Germinal center (tissue), 1 donor: ENCODE measurements around the gene KHNYN.
"Not testable (repeated sequence)": the region's sequence is repeated elsewhere in the genome, so short reads cannot be mapped to it uniquely, and the experiment has no call there.

Experiments
- DNase-seq: peaks from one replicate; pipeline ENCODE4 v3.0.0; 2012; ENCODE audit warnings: mixed read lengths, low spot score

The KHNYN gene

DNA sequence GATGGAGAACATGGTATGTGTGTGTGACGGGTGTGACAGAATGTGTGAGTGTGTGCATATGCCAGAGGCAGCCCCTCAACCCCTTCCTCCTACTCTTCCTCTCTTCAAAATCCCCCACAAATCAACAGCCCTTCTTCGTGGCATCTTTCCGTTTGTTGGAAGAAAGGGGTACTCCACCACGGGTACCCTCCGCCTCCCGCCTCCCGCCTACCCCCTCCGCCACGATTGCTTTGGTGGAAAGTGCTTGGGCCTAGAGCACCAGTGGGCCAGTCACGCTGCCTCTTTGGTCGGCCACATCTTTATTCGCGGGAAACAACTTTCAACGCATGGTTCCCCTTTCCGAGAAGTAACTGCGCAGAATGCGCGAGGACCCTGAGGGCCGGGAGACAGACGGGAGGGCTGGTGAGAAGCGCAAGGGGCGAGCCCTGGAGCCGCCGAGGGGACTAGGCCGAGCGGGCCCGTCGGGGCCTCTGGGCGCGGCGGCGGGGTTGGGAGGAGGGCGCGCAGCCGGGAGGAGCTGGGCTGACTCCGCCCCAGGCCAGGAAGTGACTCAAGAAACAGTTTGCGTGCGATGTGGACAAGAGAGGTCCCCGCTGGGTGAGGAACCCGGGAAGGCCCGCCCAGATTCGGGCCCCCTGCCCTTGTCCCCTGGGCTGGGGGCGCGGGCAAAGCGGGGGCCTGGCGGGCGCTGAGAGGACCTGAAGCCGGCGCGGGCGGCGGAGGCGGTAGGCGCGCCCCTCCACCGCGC lies at the start of gene KHNYN, which contains the start of gene CBLN3:
TSS of gene KHNYN (plus strand) at position 560 of the 748 bp plus-strand sequence. CDS start 777 bp downstream, outside the sequence.
TSS of gene CBLN3 (minus strand) at position 274 of the 748 bp plus-strand sequence. CDS start 614 bp downstream, outside the sequence.
- DNase-seq, result peak; percentile 93

DNA sequence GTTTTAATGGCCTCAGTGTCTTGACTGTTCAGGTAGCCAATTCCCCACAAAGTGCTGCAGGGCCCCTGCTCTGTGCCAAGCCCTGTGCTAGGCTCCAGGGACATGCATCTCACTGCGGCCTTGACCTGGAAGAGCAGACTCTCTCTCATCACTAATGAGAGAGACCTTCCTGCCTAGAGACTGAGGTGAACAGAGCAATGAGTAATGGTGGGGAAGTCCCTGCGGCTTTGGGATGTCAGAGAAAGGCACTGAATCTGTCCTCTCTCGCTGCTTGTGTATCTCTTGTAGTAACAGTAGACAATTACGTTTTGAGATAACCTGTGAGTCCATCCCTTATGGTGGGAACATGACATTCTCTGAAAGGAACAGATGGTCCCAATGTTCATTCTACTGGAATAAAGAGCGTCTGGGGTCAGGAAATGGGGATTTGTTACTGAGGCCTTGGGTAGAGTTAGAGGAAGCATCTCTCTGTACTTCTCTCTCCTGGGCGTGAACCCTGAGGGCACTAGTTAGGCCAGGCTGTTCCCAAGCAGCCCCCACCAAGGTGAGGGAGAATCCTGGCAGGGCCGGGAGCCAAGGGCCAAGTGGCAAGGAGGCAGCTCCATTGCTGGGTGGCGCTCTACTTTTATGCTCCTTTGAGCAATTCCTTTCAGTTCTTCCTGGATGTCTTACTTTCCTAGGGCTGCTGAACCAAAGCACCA lies 48.2 kb upstream of the KHNYN start:
- no peak for DNase-seq

- DNase-seq, result no peak
These were observed 47.7 kb upstream of the KHNYN start for GRCh38 chr14:24382064-24382371.

GRCh38 chr14:24384169-24384568 lies 45.6 kb upstream of the KHNYN start:
- no peak for DNase-seq

GRCh38 chr14:24385524-24385923 lies 44.2 kb upstream of the KHNYN start:
- DNase-seq, result no peak

GRCh38 chr14:24387009-24387345 lies 42.8 kb upstream of the KHNYN start:
- DNase-seq, result no peak

DNA sequence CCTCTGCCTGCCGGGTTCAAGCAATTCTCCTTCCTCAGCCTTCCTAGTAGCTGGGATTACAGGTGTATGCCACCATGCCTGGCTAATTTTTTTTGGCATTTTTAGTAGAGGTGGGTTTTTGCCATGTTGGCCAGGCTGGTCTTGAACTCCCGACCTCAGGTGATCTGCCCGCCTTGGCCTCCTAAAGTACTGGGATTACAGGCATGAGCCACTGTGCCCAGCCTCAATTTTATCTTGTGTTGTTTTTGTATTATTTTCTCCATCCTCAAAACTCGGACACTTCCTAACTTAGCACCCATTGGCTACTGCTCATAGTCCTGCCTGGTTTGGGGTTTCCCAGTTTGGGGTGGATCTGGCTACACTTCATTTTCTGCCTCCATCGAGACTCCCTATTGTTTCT lies 42.2 kb upstream of the KHNYN start:
- not testable (repeated sequence) for DNase-seq

GRCh38 chr14:24388474-24389179 lies 41.1 kb upstream of the KHNYN start:
- DNase-seq, result no peak

- DNase-seq, result no peak
These were observed 40.4 kb upstream of the KHNYN start for GRCh38 chr14:24389226-24389848.

DNA sequence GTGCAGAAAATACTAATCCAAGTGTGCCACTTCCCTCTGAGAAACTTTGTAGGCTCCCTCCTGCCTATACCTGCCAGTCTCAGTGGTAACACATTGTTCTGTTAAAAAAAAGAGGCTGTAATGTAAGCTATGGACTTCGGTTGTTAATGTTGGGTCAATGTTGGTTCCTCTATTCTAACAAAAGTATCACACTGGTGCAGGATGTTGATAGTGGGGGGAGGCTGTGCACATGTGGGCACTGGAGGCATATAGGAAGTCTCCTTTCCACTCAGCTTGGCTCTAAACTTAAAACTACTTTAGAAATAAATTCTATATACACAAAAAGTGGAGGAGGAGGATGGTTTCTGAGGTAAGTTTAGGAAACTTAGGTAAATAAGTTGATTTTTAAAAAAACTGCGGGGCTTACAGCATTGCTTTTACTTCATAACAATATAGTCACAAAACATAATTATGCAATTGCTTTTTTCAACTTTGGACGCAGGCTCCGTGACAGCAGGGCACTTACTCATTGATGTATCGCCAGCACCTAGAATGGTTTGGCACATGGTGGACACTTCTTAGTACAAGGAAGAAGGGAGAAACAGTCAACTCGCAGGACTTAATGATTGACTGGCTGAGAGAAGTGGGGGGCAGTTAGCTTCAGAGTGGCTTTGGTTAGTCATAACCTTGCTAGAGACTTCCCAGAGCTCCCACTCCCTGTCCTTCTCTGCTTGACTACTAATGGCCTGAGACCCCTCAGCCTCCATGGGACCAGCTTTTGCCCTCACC lies 38.9 kb upstream of the KHNYN start:
- DNase-seq, result no peak

- no peak for DNase-seq
These were observed 37.2 kb upstream of the KHNYN start for GRCh38 chr14:24392325-24393091.

GRCh38 chr14:24394275-24394674 lies 35.5 kb upstream of the KHNYN start:
- no peak for DNase-seq

DNA sequence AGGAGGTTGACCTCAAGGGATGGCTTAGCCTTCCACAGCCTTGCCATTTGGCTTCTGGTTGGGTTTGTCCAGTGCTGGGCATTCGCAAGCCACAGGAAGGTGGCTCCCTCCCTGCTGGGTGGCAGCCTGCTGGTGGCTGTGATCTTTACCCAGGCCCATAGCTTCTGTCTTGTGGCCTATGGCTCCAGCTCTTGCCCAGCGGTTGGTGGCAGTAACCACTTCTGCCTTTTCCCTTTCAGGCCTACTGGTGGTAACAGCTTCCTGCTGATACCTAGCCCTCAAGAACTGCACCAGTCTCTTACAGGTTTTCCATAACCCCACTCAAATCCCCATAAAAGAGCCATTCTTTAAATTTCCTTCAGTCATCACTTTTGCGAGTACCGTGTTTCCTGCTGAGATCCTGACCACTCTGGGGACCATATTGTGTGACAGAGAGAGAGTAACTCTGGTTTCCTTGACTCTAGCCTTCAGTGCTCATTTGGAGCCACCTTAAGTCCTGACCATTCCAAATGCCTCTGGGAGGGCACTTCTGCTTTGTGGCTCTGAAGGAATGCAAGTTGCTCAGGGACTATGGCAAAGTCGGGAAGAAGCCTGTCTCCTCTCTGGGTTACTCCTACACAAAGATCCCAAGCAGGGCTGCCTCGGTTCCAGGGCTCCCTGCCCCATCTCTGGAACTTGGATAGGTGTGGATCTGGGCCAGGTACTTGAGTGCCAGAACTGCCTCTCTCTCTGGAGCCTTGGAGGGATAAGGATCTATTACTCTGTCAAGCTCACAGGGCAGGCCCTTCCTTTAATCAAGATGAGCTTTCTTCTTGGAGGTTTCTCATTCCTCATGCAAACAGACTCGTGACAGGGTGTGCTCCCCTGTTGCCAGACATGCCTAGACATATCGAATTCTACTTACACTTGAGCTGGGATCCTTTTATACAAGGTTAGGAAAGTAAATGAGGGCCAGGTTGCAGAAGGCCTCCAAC lies 33.9 kb upstream of the KHNYN start:
- DNase-seq, result no peak

DNA sequence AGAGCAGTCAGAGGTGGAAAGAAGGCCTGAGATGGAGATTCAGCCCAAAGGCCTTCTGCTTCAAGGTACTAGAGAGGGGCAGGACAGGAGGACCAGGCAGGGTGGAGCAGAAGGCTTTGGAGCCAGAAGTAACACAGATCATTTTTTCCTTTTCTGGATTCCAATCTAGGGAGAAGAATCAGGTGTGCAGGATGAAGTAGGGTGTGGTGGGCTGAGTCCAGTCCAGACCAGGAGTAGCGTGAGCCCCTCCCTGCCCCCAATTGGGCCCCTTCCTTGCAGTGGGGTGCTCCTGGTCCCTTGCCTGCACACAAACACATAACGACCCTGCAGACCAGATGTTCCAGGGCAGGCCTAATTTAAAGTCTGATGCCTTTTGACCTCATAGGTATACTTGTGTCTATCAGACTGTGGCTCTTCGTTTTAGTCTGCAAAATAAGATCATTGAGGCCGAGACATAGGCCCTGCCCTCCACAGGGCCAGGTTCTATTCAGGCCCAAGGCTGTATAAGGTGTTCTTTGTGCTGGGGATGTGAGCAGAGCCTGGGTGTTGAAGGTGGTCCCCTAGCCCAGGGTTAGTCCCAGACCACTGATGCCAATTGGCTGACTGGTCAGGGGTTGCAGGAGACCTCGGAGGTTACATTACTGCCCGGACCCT lies 32.0 kb upstream of the KHNYN start:
- no peak for DNase-seq

- no peak for DNase-seq
These were observed 31.5 kb upstream of the KHNYN start for GRCh38 chr14:24398293-24398652.

DNA sequence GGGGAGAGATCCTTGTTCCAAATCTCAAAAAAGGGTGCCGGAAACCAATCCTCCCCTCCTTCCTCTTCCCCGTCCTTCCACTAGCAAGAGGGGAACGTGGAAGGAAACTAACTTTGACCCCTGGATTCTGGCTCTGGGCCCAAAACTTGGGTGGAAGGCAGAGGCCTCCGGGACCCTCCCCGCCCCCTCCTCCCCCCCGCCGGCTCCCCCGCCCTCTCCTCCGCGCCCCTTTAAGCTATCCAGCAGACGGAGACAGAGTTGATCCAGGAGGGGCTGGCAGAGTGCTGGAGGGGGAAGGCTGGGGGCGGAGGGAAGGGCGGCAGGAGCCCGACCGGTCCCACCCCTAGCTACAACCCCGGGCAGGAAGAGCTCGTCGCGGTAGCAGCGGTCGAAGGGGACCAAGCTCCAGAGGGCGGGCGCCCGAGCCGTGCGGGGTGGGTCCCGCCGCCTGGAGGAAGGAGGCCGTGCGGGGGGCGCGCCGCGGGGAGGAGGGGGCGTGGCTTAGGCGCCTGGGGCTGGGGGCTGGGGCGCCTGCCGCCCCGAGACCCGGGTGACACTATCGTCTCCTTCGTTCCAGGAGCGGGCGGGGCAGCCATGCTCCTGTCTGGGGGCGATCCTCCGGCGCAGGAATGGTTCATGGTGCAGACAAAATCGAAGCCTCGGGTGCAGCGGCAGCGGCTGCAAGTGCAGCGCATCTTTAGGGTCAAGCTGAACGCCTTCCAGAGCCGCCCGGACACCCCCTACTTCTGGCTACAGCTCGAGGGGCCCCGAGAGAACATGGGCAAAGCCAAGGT lies 30.9 kb upstream of the KHNYN start, which contains the start of gene NYNRIN:
TSS of gene NYNRIN (plus strand) at position 351 of the 794 bp plus-strand sequence. CDS start at position 595, 244 bp downstream.
- peak; percentile 42 for DNase-seq

DNA sequence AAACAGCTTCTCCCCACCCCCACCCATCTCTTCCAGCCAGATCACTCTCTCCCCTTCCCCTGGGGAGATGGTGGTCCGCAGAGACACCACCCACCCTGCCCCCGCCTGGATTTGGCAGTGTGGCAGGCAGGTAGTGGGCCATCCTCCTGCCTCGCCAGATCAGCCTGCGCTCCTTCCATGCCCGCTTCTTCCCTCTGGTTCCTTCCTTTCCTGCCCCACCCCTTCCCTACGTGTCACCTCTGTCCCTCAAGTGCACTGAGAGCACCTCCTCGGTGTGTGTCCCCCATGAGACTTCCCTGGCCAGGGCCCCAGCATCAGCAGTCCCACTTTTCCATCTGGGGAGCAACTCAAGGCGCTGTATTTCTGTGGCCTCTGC lies 30.3 kb upstream of the KHNYN start:
- DNase-seq, result no peak

GRCh38 chr14:24399999-24400718 lies 29.6 kb upstream of the KHNYN start:
- no peak for DNase-seq
